HG02678 (cell line): ENCODE measurements around the gene FAM168B.
A peak's percentile ranks its signal among the peaks of the same experiment; 100 is the strongest.

Experiments
- ATAC-seq: cut with Tn5 transposase; IDR thresholded peaks from one replicate; pipeline ENCODE4 v1.9.1; 2021; ENCODE audit warnings: mild to moderate bottlenecking, moderate library complexity; ENCODE audit not compliant: unreplicated experiment

FAM168B gene

DNA sequence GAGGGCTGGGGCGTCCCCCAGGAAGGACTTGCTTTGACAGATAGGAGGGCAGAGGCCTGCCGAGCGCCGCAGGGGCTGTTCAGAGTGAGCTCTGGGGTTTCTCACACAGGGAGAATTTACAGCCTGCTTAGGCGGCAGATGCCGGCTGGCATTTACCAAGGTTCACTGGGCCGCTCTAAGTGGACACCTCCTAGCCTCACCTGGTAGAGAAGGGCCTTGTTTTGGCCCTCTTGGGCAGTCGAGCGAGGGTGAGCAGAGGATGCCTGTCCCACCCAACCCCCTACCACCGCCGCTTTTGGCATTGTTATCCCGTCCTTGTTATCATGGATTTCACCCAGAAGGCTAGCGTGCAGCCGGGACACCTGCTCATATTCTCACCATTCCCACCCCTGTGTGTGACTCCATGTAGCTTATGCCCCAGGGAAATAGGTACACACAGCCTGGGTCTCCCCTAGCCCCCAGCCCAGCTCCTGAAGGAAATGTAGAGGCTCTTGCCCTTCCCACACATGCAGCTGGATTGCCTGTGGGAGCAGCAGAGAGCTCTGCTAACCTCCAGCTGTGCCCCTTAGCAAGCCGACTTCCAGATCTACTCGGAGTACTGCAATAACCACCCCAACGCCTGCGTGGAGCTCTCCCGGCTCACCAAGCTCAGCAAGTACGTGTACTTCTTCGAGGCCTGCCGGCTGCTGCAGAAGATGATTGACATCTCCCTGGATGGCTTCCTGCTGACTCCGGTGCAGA lies 52.4 kb downstream of the FAM168B start:
- no peak for ATAC-seq

DNA sequence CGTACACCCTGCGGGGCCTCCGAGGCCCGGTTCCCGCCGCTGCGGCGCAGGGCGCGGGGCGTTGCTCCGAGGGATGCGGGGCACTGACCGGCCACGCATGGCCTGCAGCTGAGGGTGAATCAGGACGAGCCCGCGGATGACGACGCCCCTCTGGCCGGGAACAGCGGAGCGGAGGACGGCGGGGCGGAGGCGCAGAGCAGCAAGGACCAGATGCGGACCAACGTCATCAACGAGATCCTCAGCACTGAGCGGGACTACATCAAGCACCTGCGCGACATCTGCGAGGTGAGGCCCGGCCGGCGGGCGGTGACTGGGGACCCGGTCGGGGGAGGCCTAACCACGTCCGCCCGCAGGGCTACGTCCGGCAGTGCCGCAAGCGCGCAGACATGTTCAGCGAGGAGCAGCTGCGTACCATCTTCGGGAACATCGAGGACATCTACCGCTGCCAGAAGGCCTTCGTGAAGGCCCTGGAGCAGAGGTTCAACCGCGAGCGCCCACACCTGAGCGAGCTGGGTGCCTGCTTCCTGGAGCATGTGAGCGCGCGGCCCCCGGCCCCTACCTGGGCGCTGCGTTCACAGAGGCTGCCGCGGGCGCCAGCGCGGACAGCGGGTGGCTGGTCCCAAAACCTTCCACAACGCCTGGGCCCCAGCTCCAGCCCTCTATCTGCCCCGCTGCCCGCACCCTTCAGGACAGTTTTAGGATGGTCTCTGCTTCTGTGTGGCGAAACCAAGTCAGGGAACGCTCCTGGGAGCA lies 53.2 kb downstream of the FAM168B start:
- ATAC-seq = peak; percentile 47

GRCh38 chr2:131039535-131039907 lies 53.7 kb downstream of the FAM168B start:
- no peak for ATAC-seq

DNA sequence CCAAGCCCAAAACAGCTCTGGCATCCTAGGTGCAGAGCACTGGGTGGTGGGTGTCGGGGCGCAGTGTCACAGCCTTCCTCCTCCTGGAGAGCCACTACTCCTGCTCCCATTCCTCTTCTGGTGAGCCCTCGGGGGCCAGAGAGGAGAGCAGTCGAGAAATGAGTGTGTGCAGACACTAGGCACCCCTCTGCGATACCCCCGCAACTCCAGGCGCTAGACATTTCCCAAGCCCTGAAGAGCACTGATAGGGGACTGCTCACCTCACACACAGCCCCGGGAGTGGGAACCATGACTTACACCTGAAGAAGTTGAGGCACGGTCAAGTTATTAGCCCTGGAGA lies 54.2 kb downstream of the FAM168B start:
- ATAC-seq = no peak

- ATAC-seq = no peak
These were observed 54.8 kb downstream of the FAM168B start for GRCh38 chr2:131038258-131039100.

GRCh38 chr2:131037398-131038257 lies 55.6 kb downstream of the FAM168B start:
- no peak for ATAC-seq

DNA sequence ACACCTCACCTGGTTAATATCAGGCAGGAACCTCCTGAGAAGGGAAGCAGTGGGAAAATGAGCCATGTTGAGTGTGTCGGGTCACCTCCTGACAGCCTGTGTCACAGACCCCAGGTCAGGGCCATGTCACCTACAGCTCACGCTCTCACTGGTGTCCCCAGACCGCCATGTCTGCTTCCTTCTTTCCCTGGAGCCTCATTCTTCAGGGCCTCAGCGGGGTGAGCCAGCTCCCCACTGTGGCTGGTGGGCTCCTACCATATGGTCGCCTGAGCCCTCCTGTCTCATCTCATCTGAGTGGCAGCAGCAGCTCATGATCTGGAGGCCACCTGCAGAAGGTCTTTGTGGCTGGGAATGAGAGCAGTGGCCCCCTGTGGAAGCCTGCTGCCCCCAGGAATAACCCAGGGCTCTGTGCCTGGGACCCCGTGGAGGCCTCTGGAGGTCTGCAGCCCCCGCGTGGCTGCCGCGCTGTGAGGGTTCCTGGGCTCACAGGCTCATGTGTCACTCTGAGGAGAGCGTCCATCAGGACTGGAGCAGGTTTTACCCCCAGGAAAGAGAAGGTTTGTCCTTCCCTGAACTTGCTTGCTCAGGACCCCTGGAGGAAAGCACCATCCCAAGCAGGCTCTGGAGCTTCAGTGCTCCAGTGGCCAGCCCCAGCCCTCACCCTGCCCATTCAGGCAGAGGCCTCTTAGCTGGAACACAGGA lies 56.4 kb downstream of the FAM168B start:
- ATAC-seq = no peak

DNA sequence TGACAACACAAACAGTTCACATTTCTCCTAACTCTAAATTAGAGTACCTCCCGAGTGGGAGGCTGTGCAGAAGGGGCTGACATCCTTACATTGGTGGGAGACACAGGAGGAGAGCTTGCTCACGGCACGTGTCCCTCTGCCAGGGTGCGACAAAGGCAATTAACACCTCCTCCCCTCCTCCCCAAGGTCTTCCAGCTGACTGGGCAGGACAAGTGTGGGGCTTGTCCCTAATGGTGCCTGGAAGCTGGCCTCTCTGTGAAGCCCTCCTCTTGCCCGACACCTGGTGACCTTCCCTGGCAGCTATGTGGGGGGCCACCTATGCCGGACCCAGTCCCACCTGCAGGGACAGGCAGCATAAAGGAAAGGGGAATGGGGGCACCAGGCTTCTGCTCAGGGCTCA lies 57.0 kb downstream of the FAM168B start:
- no peak for ATAC-seq

- ATAC-seq = no peak
These were observed 57.4 kb downstream of the FAM168B start for GRCh38 chr2:131035826-131036231.

GRCh38 chr2:131035112-131035825 lies 58.0 kb downstream of the FAM168B start:
- no peak for ATAC-seq

DNA sequence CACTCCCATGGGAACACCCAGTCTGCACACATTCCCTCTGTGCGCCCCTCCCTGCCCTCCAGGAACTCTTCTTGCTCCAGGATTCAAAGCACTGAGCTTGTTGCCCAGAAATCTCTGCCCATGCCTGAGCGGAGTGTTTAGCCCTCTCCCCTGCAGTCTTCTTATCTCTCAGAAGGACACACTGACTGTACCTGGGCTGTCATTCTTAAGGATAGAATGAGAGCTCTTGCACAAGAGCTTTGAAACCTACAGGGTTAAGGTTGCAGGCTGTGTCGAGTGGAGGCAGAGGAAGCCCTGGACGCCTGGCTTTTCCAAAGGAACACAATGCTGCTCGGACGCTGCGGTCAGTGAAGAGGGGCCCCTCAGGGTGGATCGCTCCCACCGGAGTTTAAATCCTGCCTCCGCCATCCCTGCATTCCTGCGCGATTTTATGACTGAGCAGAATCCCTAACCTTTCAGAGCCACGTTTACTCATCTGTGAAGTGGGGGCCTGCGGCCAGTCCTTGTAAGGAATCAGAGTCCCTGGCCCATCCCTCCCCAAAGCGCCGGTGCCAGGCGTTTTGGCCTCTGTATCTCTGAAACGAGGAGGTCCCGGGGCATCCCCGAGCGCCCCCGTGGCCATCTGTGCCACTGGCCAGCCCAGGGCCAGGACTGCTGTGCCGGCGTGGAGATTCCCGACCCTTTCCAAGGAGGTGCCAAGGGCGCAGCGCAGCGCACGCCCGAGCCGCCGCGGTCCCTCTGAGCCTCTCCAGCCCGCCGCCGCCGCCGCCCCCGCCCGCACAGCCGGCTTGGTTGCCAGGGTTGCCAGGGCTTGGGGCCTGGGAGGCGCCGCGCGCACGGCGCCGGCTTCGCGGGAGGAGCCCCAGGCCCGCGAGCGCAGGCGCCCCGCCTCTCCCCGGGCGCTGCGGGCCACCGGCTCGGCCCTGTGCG lies 58.9 kb downstream of the FAM168B start:
- ATAC-seq = no peak

DNA sequence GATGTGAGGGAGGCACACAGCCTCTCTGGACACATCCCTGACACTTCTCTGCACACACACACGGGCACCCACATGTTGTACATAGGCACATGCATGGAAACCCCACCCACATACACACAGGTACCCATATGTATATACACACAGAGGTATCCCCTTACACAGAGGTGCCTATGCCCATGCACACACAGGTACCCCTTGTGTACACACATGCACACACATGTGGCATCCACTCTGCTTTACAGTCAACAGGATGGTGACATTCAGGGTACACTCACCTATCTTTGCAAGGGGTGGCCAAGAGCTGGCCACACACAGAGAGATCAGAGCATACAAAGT lies 59.5 kb downstream of the FAM168B start:
- no peak for ATAC-seq

GRCh38 chr2:131032393-131032836 lies 60.8 kb downstream of the FAM168B start:
- no peak for ATAC-seq

- ATAC-seq = no peak
These were observed 61.4 kb downstream of the FAM168B start for GRCh38 chr2:131031875-131032274.

- no peak for ATAC-seq
These were observed 61.8 kb downstream of the FAM168B start for GRCh38 chr2:131031431-131031841.

- ATAC-seq = no peak
These were observed 62.7 kb downstream of the FAM168B start for GRCh38 chr2:131030478-131030971.

- ATAC-seq = no peak
These were observed 63.4 kb downstream of the FAM168B start for GRCh38 chr2:131029812-131030211.
